CD4-positive, alpha-beta T cell treated with Interleukin-6 for 4 hours (primary cell): ENCODE data around the gene SORCS2.

Source experiments
- DNase-seq: peaks from one replicate; pipeline ENCODE4 v3.0.0-alpha.2; 2020; ENCODE audit warnings: mixed read lengths

The SORCS2 gene

GRCh38 chr4:7631288-7632014, 439.1 kb downstream of the SORCS2 start:
- DNase-seq: no peak

GRCh38 chr4:7632341-7632740, 440.0 kb downstream of the SORCS2 start:
- no peak for DNase-seq

GRCh38 chr4:7632971-7633370, 440.6 kb downstream of the SORCS2 start:
- no peak for DNase-seq

GRCh38 chr4:7634661-7635251, 442.4 kb downstream of the SORCS2 start:
- DNase-seq: no peak

- no peak for DNase-seq
Observed at GRCh38 chr4:7635445-7636239, 443.3 kb downstream of the SORCS2 start.

GRCh38 chr4:7636240-7636508, 443.8 kb downstream of the SORCS2 start:
- DNase-seq: no peak

- DNase-seq: no peak
Observed at GRCh38 chr4:7637139-7637538, 444.8 kb downstream of the SORCS2 start.

GRCh38 chr4:7637971-7638370, 445.6 kb downstream of the SORCS2 start:
- no peak for DNase-seq

- no peak for DNase-seq
Observed at GRCh38 chr4:7638489-7638888, 446.2 kb downstream of the SORCS2 start.

- DNase-seq: no peak
Observed at GRCh38 chr4:7638984-7639789, 446.8 kb downstream of the SORCS2 start.

GRCh38 chr4:7640136-7640535, 447.8 kb downstream of the SORCS2 start:
- no peak for DNase-seq

- no peak for DNase-seq
Observed at GRCh38 chr4:7641712-7642111, 449.4 kb downstream of the SORCS2 start.

GRCh38 chr4:7642741-7643458, 450.6 kb downstream of the SORCS2 start:
- no peak for DNase-seq

GRCh38 chr4:7645158-7645557, 452.8 kb downstream of the SORCS2 start:
- DNase-seq: no peak

- no peak for DNase-seq
Observed at GRCh38 chr4:7645956-7646355, 453.6 kb downstream of the SORCS2 start.

- no peak for DNase-seq
Observed at GRCh38 chr4:7646384-7647061, 454.2 kb downstream of the SORCS2 start.

- DNase-seq: no peak
Observed at GRCh38 chr4:7647186-7647585, 454.8 kb downstream of the SORCS2 start.

- no peak for DNase-seq
Observed at GRCh38 chr4:7647600-7648543, 455.5 kb downstream of the SORCS2 start.

- DNase-seq: no peak
Observed at GRCh38 chr4:7648544-7649395, 456.4 kb downstream of the SORCS2 start.

GRCh38 chr4:7649411-7649740, 457.0 kb downstream of the SORCS2 start:
- DNase-seq: no peak
